ENCODE data around the gene RBM47. TPM values are rescaled to one million over a fixed set of nuclear protein-coding genes. Genes with fewer than 3 reads are reported as not detected.
"Not testable (repeated sequence)": the region's sequence is repeated elsewhere in the genome, so short reads cannot be mapped to it uniquely, and the experiment has no call there.

RBM47 gene
- total RNA-seq, 4 donors from 2014 or later = 13.3 to 38.3 (median 21.8) TPM

DNA sequence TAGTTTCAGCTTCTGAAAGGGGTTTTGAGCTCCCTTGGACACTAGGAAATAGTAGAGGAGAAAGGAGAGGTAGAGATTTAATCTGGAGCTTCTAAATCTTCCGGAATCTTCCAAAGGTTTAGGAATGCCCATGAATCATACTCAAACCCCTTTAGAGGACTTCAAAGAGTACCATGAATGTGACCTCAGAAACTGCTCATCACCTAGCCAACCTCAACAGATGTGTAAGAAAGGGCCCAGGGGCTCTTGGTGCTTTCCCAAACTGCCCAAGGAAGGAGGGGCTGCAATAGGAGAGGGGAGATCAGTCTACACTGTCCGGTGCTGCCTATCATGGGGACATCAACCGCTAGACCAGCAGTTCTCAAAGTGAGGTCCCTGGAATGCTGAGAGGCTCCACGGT is 109.1 kb downstream of the RBM47 start:
- no peak overlapping the region for H3K4me3 ChIP-seq
- no peaks in the 10 kb centered on the region for H3K36me3 ChIP-seq
- TF ChIP-seq, protein P1, sequence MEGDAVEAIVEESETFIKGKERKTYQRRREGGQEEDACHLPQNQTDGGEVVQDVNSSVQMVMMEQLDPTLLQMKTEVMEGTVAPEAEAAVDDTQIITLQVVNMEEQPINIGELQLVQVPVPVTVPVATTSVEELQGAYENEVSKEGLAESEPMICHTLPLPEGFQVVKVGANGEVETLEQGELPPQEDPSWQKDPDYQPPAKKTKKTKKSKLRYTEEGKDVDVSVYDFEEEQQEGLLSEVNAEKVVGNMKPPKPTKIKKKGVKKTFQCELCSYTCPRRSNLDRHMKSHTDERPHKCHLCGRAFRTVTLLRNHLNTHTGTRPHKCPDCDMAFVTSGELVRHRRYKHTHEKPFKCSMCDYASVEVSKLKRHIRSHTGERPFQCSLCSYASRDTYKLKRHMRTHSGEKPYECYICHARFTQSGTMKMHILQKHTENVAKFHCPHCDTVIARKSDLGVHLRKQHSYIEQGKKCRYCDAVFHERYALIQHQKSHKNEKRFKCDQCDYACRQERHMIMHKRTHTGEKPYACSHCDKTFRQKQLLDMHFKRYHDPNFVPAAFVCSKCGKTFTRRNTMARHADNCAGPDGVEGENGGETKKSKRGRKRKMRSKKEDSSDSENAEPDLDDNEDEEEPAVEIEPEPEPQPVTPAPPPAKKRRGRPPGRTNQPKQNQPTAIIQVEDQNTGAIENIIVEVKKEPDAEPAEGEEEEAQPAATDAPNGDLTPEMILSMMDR (IDR thresholded peaks at IDR 0.05) = no peak
- TF ChIP-seq EP300 (IDR thresholded peaks at IDR 0.05) (no peak), POLR2A (IDR thresholded peaks at IDR 0.05; ENCODE audit: low read depth) (no peak)
- H3K4me1 ChIP-seq = peaks cover 2 to 10% (median 7%) of the 10 kb centered on the region in 4 donors
- 95% methylated on average over 4 of the region's 4 CpGs for WGBS
- H3K27ac ChIP-seq (replicated peaks in 1 of 4) = no peak overlapping the region
- no peaks in the 10 kb centered on the region for H3K27me3 ChIP-seq
- DNase-seq (ENCODE audit: extremely low spot score) = no peak
- H3K9me3 ChIP-seq = no peaks in the 10 kb centered on the region
- intact Hi-C loops (cut with DNase I) = no loop called here

DNA sequence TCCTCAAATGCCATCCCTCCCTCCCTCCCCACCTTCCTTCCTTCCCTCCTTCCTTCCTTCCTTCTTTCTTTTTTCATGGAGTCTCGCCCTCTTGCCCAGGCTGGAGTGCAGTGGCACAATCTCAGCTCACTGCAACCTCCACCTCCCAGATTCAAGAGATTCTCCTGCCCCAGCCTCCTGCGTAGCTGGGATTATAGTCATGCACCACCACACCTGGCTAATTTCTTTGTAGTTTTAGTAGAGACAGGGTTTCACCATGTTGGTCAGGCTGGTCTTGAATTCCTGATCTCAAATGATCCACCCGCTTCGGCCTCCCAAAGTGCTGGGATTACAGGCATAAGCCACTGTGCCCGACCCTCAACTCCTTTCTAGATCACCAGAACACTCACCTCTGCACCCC is 112.6 kb downstream of the RBM47 start:
- 94% methylated on average over 5 of the region's 5 CpGs for WGBS
- DNase-seq (ENCODE audit: extremely low spot score); H3K27ac ChIP-seq (replicated peaks in 1 of 4); H3K4me1 ChIP-seq; H3K9me3 ChIP-seq; H3K27me3 ChIP-seq; H3K36me3 ChIP-seq; H3K4me3 ChIP-seq; intact Hi-C loops (cut with DNase I): not testable (repeated sequence)

DNA sequence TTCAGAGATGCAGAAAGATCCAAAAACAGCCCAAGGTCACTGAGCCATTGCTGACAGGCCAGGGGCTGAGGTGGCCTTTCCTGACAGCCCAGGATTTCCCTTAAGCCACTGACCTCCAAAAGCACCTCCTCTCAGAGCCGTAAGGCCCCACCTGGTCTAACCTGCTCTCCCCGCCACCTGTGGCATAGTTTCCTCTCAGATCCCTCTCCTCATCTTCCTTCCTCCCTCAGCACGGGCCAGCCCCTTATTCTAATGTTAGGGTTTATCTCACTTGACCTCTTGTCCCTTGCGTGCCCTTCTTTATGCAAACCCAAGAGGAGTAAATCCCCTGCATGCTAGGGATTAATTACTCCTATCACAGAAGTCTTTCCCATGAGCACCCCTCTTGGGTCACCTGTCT is 113.0 kb downstream of the RBM47 start:
- intact Hi-C loops (cut with DNase I) = no loop called here
- H3K4me3 ChIP-seq = no peak overlapping the region
- TF ChIP-seq POLR2AphosphoS5 (IDR thresholded peaks at IDR 0.05) (no peak), EP300 (IDR thresholded peaks at IDR 0.05) (no peak), POLR2A (IDR thresholded peaks at IDR 0.05; ENCODE audit: low read depth) (no peak)
- TF ChIP-seq, protein P1 (IDR thresholded peaks at IDR 0.05) = no peak
- H3K9me3 ChIP-seq = no peaks in the 10 kb centered on the region
- no peak for DNase-seq (ENCODE audit: extremely low spot score)
- 79% methylated on average over 4 of the region's 4 CpGs for WGBS
- no peaks in the 10 kb centered on the region for H3K36me3 ChIP-seq
- H3K27me3 ChIP-seq = no peaks in the 10 kb centered on the region
- no peak overlapping the region for H3K27ac ChIP-seq (replicated peaks in 1 of 4)
- H3K4me1 ChIP-seq = no peaks in the 10 kb centered on the region

- intact Hi-C loops (cut with DNase I) = no loop called here
- Histone ChIP-seq H3K36me3 (no peaks in the 10 kb centered on the region), H3K27ac (replicated peaks in 1 of 4) (no peak overlapping the region), H3K4me1 (no peaks in the 10 kb centered on the region), H3K4me3 (no peak overlapping the region), H3K9me3 (no peaks in the 10 kb centered on the region), H3K27me3 (no peaks in the 10 kb centered on the region)
- TF ChIP-seq POLR2AphosphoS5 (IDR thresholded peaks at IDR 0.05) (no peak), POLR2A (IDR thresholded peaks at IDR 0.05; ENCODE audit: low read depth) (no peak), EP300 (IDR thresholded peaks at IDR 0.05) (no peak)
- TF ChIP-seq, protein P1 (IDR thresholded peaks at IDR 0.05) = no peak
- 62% methylated on average over 14 of the region's 15 CpGs for WGBS
- no peak for DNase-seq (ENCODE audit: extremely low spot score)
Measured at GRCh38 chr4:40515398-40516293, 114.0 kb downstream of the RBM47 start.

- Histone ChIP-seq H3K4me3 (no peak overlapping the region), H3K4me1 (no peaks in the 10 kb centered on the region)
Measured at GRCh38 chr4:40515037-40515397, 114.6 kb downstream of the RBM47 start.

More at GRCh38 chr4:40515037-40515397, 114.6 kb downstream of the RBM47 start:
- H3K27me3 ChIP-seq = no peaks in the 10 kb centered on the region
- no peaks in the 10 kb centered on the region for H3K9me3 ChIP-seq
- H3K27ac ChIP-seq (replicated peaks in 1 of 4) = no peak overlapping the region
- WGBS = 96% methylated on average over 2 of the region's 2 CpGs
- intact Hi-C loops (cut with DNase I) = no loop called here
- no peaks in the 10 kb centered on the region for H3K36me3 ChIP-seq
- DNase-seq (ENCODE audit: extremely low spot score) = no peak
- TF ChIP-seq EP300 (IDR thresholded peaks at IDR 0.05) = no peak
- no peak for TF ChIP-seq POLR2A (IDR thresholded peaks at IDR 0.05; ENCODE audit: low read depth)
- no peak for TF ChIP-seq POLR2AphosphoS5 (IDR thresholded peaks at IDR 0.05)
- TF ChIP-seq, protein P1 (IDR thresholded peaks at IDR 0.05) = no peak

All from esophagus muscularis mucosa (tissue), 4 donors.